Stimulated activated CD4-positive, alpha-beta T cell treated with anti-CD3 and anti-CD28 coated beads, Interleukin-4, amount 100 ng/mL, for 4 hours (primary cell): ENCODE measurements around the gene PLEKHJ1.

Source experiments
- DNase-seq, 2 experiments: peaks; one replicate each; pipeline ENCODE4 v3.0.0-alpha.2; 2020

Gene PLEKHJ1

GRCh38 chr19:2269244-2270156, 33.4 kb upstream of the PLEKHJ1 start:
- DNase-seq = peak; percentile 98 to 99

GRCh38 chr19:2268861-2269243, 32.7 kb upstream of the PLEKHJ1 start:
- no peak for DNase-seq

GRCh38 chr19:2268480-2268830, 32.3 kb upstream of the PLEKHJ1 start:
- no peak for DNase-seq

GRCh38 chr19:2266183-2266993, 30.3 kb upstream of the PLEKHJ1 start:
- DNase-seq = peak in 1 of 2 experiments; percentile 29

GRCh38 chr19:2261438-2262172, 25.5 kb upstream of the PLEKHJ1 start:
- peak; percentile 35 to 47 for DNase-seq

GRCh38 chr19:2260341-2260805, 24.2 kb upstream of the PLEKHJ1 start:
- no peak for DNase-seq

- DNase-seq = no peak
Measured at GRCh38 chr19:2259336-2259735, 23.2 kb upstream of the PLEKHJ1 start.

GRCh38 chr19:2255982-2256685, 20.0 kb upstream of the PLEKHJ1 start, which contains the start of gene JSRP1:
JSRP1 (minus strand) TSS chr19:2256417; CDS start chr19:2255314, 1,103 bp downstream.
- DNase-seq = no peak

GRCh38 chr19:2255112-2255845, 19.1 kb upstream of the PLEKHJ1 start:
- no peak for DNase-seq

- no peak for DNase-seq
Measured at GRCh38 chr19:2254064-2254872, 18.1 kb upstream of the PLEKHJ1 start.

GRCh38 chr19:2253106-2254063, 17.3 kb upstream of the PLEKHJ1 start:
- DNase-seq = no peak

- DNase-seq = no peak
Measured at GRCh38 chr19:2252797-2253105, 16.6 kb upstream of the PLEKHJ1 start.

GRCh38 chr19:2252055-2252796, 16.1 kb upstream of the PLEKHJ1 start:
- no peak for DNase-seq

- no peak for DNase-seq
Measured at GRCh38 chr19:2251106-2252054, 15.3 kb upstream of the PLEKHJ1 start.

- no peak for DNase-seq
Measured at GRCh38 chr19:2250766-2251105, 14.6 kb upstream of the PLEKHJ1 start.

- no peak for DNase-seq
Measured at GRCh38 chr19:2249880-2250765, 14.0 kb upstream of the PLEKHJ1 start.
